Activated CD4-positive, alpha-beta memory T cell treated with anti-CD3 and anti-CD28 coated beads for 36 hours (primary cell): ENCODE data around the gene FAM227A. TPM values are rescaled to one million over a fixed set of nuclear protein-coding genes. Genes with fewer than 3 reads are reported as not detected.
A peak's percentile ranks its signal among the peaks of the same experiment; 100 is the strongest.
"Not testable (repeated sequence)": the region's sequence is repeated elsewhere in the genome, so short reads cannot be mapped to it uniquely, and the experiment has no call there.

Experiments
- CTCF ChIA-PET: fragments of 350-600 bp; sonication (Branson Sonifier 250); formaldehyde crosslinking; loops from one replicate; lab custom pipeline; 2021; ENCODE audit warnings: antibody characterized with exemption, inconsistent platforms; lab: Charles Lee
- POLR2A ChIA-PET: fragments of 350-600 bp; sonication (Branson Sonifier 250); formaldehyde crosslinking; loops from one replicate; lab custom pipeline; 2021; ENCODE audit warnings: antibody characterized with exemption; lab: Charles Lee
- DNase-seq: peaks from one replicate; pipeline ENCODE4 v3.0.0-alpha.2; 2020
- H3K27ac Mint-ChIP-seq: one replicate; pipeline ENCODE4 v1.8.0; 2021; ENCODE audit warnings: mixed read lengths
- H3K27me3 Mint-ChIP-seq: one replicate; pipeline ENCODE4 v1.8.0; 2021; ENCODE audit warnings: mixed read lengths
- H3K36me3 Mint-ChIP-seq: one replicate; pipeline ENCODE4 v1.8.0; 2021; ENCODE audit warnings: mixed read lengths
- H3K4me1 Mint-ChIP-seq: one replicate; pipeline ENCODE4 v1.8.0; 2021; ENCODE audit warnings: low read depth, mixed read lengths
- H3K4me3 Mint-ChIP-seq: one replicate; pipeline ENCODE4 v1.8.0; 2021; ENCODE audit warnings: mild to moderate bottlenecking, mixed read lengths
- H3K9me3 Mint-ChIP-seq: one replicate; pipeline ENCODE4 v1.8.0; 2021; ENCODE audit warnings: mixed read lengths
- intact Hi-C: fragments of 100-400 bp; cut with micrococcal nuclease; formaldehyde crosslinking; loops from one replicate; pipeline ENCODE4 v1.15.1; 2023
- total RNA-seq, 2 experiments: library from RNA; stranded (reverse); gene quantifications; one replicate each; pipeline ENCODE4 v1.2.3, GENCODE V29; 2021

The FAM227A gene
- total RNA-seq, 2 experiments from 2014 or later, result 0.36 to 0.88 TPM

DNA sequence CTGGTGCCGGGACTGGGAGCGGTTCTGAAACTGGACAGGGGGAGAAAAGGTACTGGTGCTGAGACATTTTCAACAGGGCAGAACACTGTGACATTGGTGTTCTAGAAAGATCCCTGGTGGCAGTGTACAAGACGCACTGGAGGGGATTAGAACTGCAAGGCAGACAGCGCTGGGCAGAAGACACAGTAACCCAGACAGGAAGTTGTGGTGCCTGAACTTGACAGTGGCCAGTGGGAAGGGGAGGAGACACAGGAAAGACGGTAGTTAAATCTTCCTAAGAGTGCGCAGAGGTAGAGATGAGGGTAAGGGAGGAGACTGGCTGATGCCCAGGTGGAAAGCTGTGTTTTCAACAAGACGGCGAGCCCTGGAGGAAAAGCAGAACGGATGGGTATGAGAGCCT is 24.5 kb downstream of the FAM227A start:
- no peak overlapping the region for H3K4me3 Mint-ChIP-seq
- H3K9me3 Mint-ChIP-seq, result no peaks in the 10 kb centered on the region
- H3K27me3 Mint-ChIP-seq, result no peaks in the 10 kb centered on the region
- no peak overlapping the region for H3K27ac Mint-ChIP-seq
- ChIA-PET CTCF (no interaction called here), POLR2A (no interaction called here)
- H3K4me1 Mint-ChIP-seq, result peaks cover 7% of the 10 kb centered on the region
- no peak for DNase-seq
- intact Hi-C loops, result no loop called here
- H3K36me3 Mint-ChIP-seq, result no peaks in the 10 kb centered on the region

DNA sequence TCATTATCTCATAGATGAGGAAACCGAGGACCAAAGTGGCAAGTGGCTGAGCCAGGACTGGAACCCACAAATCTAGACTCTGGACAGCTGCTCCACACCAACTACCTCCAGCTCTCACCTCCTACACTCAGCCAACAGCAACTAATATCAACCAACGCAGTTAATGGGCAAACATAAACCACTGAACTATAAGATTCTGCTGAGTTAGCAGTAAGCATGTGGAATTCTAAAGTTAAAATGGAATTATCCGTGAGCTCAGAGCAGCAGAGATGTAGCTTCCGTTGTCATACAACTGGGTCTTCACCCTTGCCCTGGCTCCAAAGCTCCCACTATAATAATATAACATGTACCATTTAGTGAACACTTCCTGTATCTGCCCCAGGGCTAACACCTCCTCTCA is 27.1 kb downstream of the FAM227A start:
- CTCF ChIA-PET, result no interaction called here
- H3K9me3 Mint-ChIP-seq, result no peaks in the 10 kb centered on the region

DNA sequence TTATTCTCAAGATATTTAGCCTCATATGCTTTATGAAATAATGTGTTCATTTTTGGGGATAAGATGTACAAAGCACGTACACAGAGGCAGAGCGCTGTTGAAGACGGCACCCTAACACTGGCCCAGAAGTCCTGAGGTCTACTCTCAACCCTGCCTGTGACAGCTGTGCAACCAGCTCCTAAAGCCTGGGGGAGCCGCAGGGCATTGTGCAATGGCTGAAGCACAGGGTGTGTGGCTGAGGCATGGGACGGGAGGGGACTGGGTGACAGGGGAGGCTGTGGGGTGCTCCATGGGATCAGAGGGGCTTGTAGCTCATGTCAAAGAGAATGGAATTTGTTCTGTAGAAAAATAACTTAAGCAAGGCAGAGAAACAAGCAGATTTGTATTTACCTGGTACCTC is 27.7 kb downstream of the FAM227A start:
- H3K9me3 Mint-ChIP-seq, result no peaks in the 10 kb centered on the region
- no peak for DNase-seq
- H3K36me3 Mint-ChIP-seq, result no peaks in the 10 kb centered on the region
- H3K27ac Mint-ChIP-seq, result no peak overlapping the region
- H3K27me3 Mint-ChIP-seq, result no peaks in the 10 kb centered on the region
- ChIA-PET POLR2A (no interaction called here), CTCF (no interaction called here)
- H3K4me1 Mint-ChIP-seq, result peaks cover 7% of the 10 kb centered on the region
- intact Hi-C loops, result no loop called here
- H3K4me3 Mint-ChIP-seq, result no peak overlapping the region

More for the DNA sequence above, 27.1 kb downstream of the FAM227A start:
- intact Hi-C loops, result no loop called here
- Mint-ChIP-seq H3K27ac (no peak overlapping the region), H3K27me3 (no peaks in the 10 kb centered on the region), H3K4me3 (no peak overlapping the region), H3K36me3 (no peaks in the 10 kb centered on the region), H3K4me1 (peaks cover 7% of the 10 kb centered on the region)
- DNase-seq, result no peak
- POLR2A ChIA-PET, result no interaction called here

DNA sequence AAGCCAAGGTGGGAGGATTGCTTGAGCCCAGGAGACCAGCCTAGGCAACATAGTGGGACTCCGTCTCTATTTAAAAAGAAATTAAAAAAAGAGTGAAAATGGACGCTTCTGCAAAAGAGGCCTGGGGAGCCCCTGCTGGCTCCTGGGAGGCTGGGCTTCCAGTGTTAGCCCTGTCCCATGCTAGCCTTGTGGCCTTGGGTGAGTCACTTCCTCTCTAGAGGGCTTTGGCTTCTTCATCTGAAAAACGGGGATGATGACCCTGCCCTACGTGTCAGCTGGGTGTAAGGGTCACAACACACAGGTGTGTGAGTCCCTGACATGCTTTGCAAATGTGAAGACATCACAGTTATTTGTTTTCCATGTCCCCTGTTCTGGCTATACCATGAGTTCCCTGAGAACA is 32.8 kb downstream of the FAM227A start:
- intact Hi-C loops, result no loop called here
- DNase-seq, result peak; percentile 31
- POLR2A ChIA-PET, result no interaction called here
- Mint-ChIP-seq H3K27ac (no peak overlapping the region), H3K4me1 (no peaks in the 10 kb centered on the region), H3K9me3 (peaks cover 6% of the 10 kb centered on the region), H3K4me3 (no peak overlapping the region), H3K27me3 (peaks cover 3% of the 10 kb centered on the region), H3K36me3 (peaks cover 3% of the 10 kb centered on the region)
- CTCF ChIA-PET, result no interaction called here

DNA sequence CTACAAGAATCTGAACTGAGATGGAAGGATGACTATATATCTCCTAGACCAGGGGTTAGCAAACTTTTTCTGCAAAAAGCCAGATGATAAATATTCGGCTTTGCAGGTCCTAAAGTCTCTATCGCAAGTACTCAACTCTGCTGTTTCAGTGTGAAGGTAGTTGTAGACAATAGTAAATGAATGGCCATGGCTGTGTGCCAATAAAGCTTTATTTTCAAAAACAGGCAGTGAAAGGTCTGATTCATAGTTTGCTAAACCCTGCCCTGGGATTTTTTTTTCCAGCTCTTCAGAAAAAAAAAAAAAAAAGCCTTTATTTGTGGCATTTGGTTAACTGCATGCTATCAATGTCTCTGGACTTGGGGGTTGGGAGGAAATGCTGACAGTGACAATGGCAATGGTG is 37.5 kb downstream of the FAM227A start:
- ChIA-PET CTCF (interaction anchor here (0.6 kb wide), 1 partner anchor 430 kb away, joined by 5 read pairs; no protein-coding TSS in a partner anchor), POLR2A (no interaction called here)
- Mint-ChIP-seq H3K9me3 (peaks cover 16% of the 10 kb centered on the region), H3K4me1 (no peaks in the 10 kb centered on the region), H3K4me3 (no peak overlapping the region), H3K27ac (no peak overlapping the region), H3K27me3 (peaks cover 14% of the 10 kb centered on the region), H3K36me3 (peaks cover 6% of the 10 kb centered on the region)
- no peak for DNase-seq
- intact Hi-C loops, result no loop called here

DNA sequence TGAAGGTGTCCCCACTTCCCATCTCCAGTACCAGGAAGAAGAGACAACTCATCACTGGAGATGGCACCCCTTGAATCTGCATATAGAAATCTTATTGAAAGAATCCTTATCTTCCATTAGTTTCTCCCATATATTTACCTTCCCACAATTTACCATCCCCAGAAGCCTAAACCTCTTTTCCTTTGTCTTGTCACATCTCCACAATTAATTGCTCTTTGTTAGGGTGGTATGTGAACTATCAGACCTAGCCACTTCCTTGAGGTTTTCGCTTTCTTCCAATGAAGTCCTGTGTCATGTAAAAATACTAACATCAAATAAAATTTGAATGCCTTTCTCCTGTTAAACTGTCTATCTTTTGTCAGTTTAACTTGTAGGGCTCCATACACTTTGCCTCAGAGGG is 37.9 kb downstream of the FAM227A start:
- intact Hi-C loops, result no loop called here
- H3K36me3 Mint-ChIP-seq, result peaks cover 6% of the 10 kb centered on the region
- peaks cover 16% of the 10 kb centered on the region for H3K9me3 Mint-ChIP-seq
- DNase-seq, result no peak
- peaks cover 14% of the 10 kb centered on the region for H3K27me3 Mint-ChIP-seq
- H3K4me3 Mint-ChIP-seq, result no peak overlapping the region
- H3K27ac Mint-ChIP-seq, result no peak overlapping the region
- ChIA-PET POLR2A (no interaction called here), CTCF (no interaction called here)
- H3K4me1 Mint-ChIP-seq, result peaks cover 2% of the 10 kb centered on the region

DNA sequence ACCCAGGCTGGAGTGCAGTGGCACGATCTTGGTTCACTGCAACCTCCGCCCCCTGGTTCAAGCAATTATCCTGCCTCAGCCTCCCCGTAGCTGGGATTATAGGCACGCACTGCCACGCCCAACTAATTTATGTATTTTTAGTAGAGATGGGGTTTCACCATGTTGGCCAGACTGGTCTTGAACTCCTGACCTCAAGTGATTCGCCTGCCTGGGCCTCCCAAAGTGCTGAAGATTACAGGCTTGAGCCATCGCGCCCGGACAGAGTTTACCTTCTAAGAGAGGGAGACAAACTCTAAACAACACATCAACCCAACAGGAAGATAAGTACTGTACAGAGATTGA is 41.2 kb downstream of the FAM227A start:
- H3K4me3 Mint-ChIP-seq, H3K36me3 Mint-ChIP-seq, CTCF ChIA-PET, H3K4me1 Mint-ChIP-seq, DNase-seq, H3K27ac Mint-ChIP-seq, intact Hi-C loops, POLR2A ChIA-PET: not testable (repeated sequence)
- peaks cover 14% of the 10 kb centered on the region for H3K27me3 Mint-ChIP-seq
- peaks cover 16% of the 10 kb centered on the region for H3K9me3 Mint-ChIP-seq

DNA sequence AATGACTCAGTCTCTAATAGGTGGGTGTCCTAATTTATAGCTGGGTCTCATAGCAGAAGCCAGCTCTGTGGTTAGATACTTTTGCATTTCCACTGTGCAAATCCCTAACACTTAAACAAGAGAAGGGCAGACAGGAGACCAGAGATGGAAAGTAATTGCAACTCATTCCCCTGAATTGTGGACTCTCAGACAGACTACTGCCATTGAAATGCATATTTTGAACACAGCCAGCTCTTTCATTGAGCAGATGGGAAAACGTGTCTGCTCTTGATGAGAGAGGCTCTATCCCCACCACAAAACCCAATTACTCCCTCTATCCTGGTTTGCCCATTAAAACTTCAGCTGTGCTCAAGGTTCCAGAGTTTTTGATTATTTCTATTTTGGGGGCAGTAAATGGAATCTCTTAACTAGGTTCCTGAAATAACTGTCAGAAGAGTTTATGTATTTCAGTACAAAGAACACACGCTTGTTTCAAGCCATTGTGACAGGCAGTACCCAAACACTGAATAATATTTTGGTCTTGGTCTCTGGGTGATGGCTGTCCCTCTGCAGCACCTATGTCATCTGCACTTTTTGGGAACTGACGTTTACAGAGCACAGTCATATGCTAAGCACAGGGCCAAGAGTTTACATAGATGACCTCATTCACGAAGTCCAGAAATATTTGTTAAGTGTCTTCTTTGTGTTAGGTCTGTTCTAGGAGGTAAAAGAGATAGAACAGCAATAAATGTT is 41.7 kb downstream of the FAM227A start:
- no peak overlapping the region for H3K4me3 Mint-ChIP-seq
- DNase-seq, result no peak
- ChIA-PET CTCF (interaction anchor here (1.1 kb wide), 1 partner anchor 67 kb away, joined by 7 read pairs; the partner anchor contains the start of gene TOMM22), POLR2A (interaction anchor here (1.1 kb wide), 1 partner anchor 43 kb away, joined by 3 read pairs; the partner anchor contains the start of gene CBY1)
- no peak overlapping the region for H3K27ac Mint-ChIP-seq
- intact Hi-C loops, result no loop called here
- H3K9me3 Mint-ChIP-seq, result peaks cover 16% of the 10 kb centered on the region
- H3K27me3 Mint-ChIP-seq, result peaks cover 14% of the 10 kb centered on the region
- peaks cover 6% of the 10 kb centered on the region for H3K36me3 Mint-ChIP-seq
- peaks cover 2% of the 10 kb centered on the region for H3K4me1 Mint-ChIP-seq

DNA sequence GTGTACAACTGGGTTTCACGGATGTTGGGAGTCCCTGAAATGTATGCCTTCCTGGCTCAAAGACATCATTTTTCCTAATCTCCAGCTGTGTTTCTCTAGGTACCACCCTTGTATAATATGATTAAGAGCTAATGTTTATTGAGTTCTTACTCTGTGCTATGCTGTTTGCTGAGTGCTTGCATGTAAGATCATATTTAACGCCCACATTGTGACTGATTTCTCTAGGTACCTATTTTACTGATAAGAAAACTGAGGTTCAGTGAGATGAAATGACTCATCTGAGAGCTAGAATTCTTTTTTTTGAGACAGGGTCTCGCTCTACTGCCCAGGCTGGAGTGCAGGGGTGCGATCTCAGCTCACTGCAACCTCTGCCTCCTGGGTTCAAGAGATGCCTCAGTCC is 42.6 kb downstream of the FAM227A start:
- Mint-ChIP-seq H3K9me3 (peaks cover 12% of the 10 kb centered on the region), H3K27ac (no peak overlapping the region), H3K4me1 (peaks cover 2% of the 10 kb centered on the region), H3K36me3 (peaks cover 3% of the 10 kb centered on the region), H3K4me3 (no peak overlapping the region), H3K27me3 (peaks cover 11% of the 10 kb centered on the region)
- ChIA-PET CTCF (interaction anchor here (0.6 to 1.1 kb wide), 2 partner anchors 68 to 141 kb away, joined by 3 to 7 read pairs; partner anchors contain the start of gene TOMM22), POLR2A (interaction anchor here (1.1 kb wide), 1 partner anchor 43 kb away, joined by 3 read pairs; the partner anchor contains the start of gene CBY1)
- DNase-seq, result no peak
- intact Hi-C loops, result no loop called here

DNA sequence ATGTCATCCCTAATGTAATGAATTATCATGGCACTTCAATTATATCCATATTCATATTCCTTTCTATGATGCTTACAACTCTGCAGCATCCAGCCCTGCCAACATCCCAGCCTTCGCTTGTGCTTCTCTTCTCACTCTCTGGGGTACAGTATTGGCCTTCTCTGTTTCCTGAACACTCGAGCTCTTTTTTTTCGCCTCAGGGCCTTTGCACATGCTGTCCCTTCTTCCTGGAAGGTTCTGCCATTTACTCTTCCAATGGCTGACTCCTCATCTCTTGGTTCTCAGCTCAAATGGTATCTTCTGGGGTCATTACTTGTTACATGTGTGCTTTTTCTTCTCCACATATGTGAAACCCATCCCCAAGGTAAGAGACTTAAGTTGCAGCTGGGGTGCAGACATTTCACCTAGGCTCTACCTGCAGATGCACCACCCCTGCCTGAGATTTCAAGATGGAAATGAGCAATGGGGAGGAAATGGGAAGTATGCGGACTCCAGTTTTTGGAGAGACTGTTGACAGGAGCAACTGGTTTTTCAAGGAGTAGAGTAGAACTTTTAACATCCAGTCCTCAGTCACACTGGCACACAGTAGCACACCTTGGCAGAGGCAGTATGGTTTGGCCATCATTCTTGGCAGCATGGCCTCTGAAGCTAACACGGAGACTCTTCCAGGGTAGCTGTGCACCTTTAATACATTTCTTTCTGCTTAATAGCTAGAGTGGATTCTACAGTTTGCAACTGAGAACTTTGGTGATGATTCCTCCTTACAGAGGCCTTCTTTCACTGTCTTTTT is 43.8 kb downstream of the FAM227A start:
- H3K27ac Mint-ChIP-seq, result no peak overlapping the region
- POLR2A ChIA-PET, result no interaction called here
- peaks cover 2% of the 10 kb centered on the region for H3K4me1 Mint-ChIP-seq
- intact Hi-C loops, result no loop called here
- CTCF ChIA-PET, result no interaction called here
- H3K36me3 Mint-ChIP-seq, result no peaks in the 10 kb centered on the region
- peaks cover 15% of the 10 kb centered on the region for H3K27me3 Mint-ChIP-seq
- no peak for DNase-seq
- no peak overlapping the region for H3K4me3 Mint-ChIP-seq
- no peaks in the 10 kb centered on the region for H3K9me3 Mint-ChIP-seq

DNA sequence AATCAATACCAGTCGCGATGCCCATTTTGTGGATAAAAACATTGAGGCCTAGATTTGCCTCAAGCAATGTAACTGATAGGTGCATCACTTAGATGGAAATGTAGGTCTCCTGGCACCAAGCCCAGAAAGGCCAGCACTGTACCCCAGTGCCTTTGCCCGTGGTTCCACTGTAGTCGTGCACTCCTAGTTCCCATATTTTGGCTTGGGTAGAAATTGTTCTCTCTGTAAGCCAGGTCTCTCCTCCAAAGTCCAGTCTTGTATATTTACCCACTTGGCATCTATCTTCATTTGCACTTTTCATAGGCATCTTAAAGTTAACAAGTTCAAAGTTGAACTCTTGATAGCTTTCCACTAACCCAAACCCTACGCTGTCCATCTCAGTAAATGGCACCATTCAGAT is 44.6 kb downstream of the FAM227A start:
- Mint-ChIP-seq H3K36me3 (no peaks in the 10 kb centered on the region), H3K9me3 (no peaks in the 10 kb centered on the region), H3K27me3 (peaks cover 11% of the 10 kb centered on the region), H3K4me3 (no peak overlapping the region), H3K27ac (no peak overlapping the region), H3K4me1 (peaks cover 2% of the 10 kb centered on the region)
- ChIA-PET CTCF (no interaction called here), POLR2A (no interaction called here)
- DNase-seq, result no peak
- intact Hi-C loops, result no loop called here

DNA sequence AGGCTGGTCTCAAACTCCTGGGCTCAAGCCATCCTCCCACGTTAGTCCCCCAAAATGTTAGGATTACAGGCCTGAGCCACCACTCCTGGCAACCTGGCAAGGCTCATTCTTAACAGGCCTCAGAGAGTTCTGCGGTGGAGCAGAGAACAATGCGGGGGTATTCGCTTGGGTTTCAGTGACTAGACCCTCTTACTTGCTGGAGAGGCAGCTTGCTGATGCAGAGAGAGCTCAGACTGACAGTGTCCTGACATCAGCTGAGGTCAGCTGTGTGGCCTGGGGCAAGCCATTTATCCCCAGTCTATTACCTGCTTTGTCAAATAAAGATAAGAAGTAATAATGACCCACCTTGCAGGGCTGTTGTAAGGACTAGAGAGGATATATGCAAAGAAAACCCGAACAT is 46.0 kb downstream of the FAM227A start:
- intact Hi-C loops, result no loop called here
- no peaks in the 10 kb centered on the region for H3K36me3 Mint-ChIP-seq
- no peak overlapping the region for H3K4me3 Mint-ChIP-seq
- H3K27ac Mint-ChIP-seq, result no peak overlapping the region
- H3K9me3 Mint-ChIP-seq, result no peaks in the 10 kb centered on the region
- no peak for DNase-seq
- peaks cover 6% of the 10 kb centered on the region for H3K27me3 Mint-ChIP-seq
- CTCF ChIA-PET, result no interaction called here
- POLR2A ChIA-PET, result no interaction called here
- peaks cover 2% of the 10 kb centered on the region for H3K4me1 Mint-ChIP-seq
